Measurements from ENCODE around the gene FCRL6.

The FCRL6 gene

GRCh38 chr1:159798893-159799292, 3.3 kb upstream of the FCRL6 start:
- no peak for DNase-seq (ENCODE audit: low read depth in 1 of 2, low spot score in 1 of 2)

DNA sequence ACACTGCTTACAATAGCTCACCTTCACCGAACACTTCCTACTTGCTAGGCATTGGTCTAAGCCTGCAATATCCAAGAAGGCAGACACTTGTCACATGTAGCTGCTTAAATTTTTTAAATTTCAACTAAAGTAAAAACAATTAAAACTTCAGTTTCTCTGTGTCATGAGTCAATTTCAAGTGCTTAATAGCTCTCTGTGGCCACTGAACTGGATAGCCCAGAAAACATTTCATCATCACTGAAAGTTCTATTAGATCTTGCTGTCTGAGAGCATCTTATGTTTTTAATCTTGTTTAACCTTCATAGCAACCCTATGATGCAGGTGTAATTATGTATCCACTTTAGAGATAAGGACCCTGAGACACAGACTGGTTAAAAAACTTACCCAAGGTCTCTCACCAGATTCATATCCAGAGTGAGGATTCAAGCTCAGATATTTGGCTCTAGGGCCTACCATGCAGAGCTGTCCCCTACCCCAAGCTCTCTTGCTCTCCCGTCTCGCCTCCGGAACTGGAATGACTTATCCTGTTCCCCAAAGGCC, 2.6 kb upstream of the FCRL6 start:
- DNase-seq (ENCODE audit: low read depth in 1 of 2, low spot score in 1 of 2) = no peak

- no peak for DNase-seq (ENCODE audit: low read depth in 1 of 2, low spot score in 1 of 2)
These were observed 1.8 kb upstream of the FCRL6 start for GRCh38 chr1:159800177-159800930.

- DNase-seq (ENCODE audit: low read depth in 1 of 2, low spot score in 1 of 2) = no peak
These were observed 2.0 kb downstream of the FCRL6 start for GRCh38 chr1:159803956-159804689.

DNA sequence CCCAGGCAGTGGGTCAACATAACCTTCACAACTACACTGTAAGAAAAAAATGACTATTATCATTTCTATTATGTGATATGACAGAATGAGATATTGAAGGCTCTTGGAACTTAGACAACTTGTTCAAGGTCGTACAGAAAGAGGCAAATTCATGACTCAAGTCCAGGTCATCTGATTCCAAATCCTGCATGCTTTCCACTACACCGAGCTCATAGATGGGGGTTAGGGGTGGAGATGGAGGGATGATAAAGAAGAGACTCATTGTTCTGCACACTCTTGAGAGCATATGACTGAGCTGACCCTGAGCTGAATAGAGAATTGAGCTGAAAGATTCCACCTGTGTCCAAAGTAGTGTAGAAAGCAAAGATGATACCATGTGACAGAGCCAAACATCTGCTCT, 2.8 kb downstream of the FCRL6 start:
- no peak for DNase-seq (ENCODE audit: low read depth in 1 of 2, low spot score in 1 of 2)

GRCh38 chr1:159815926-159816325, 13.8 kb downstream of the FCRL6 start:
- DNase-seq (ENCODE audit: low read depth in 1 of 2, low spot score in 1 of 2) = no peak

GRCh38 chr1:159817276-159818041, 15.3 kb downstream of the FCRL6 start:
- DNase-seq (ENCODE audit: low read depth in 1 of 2, low spot score in 1 of 2) = no peak

DNA sequence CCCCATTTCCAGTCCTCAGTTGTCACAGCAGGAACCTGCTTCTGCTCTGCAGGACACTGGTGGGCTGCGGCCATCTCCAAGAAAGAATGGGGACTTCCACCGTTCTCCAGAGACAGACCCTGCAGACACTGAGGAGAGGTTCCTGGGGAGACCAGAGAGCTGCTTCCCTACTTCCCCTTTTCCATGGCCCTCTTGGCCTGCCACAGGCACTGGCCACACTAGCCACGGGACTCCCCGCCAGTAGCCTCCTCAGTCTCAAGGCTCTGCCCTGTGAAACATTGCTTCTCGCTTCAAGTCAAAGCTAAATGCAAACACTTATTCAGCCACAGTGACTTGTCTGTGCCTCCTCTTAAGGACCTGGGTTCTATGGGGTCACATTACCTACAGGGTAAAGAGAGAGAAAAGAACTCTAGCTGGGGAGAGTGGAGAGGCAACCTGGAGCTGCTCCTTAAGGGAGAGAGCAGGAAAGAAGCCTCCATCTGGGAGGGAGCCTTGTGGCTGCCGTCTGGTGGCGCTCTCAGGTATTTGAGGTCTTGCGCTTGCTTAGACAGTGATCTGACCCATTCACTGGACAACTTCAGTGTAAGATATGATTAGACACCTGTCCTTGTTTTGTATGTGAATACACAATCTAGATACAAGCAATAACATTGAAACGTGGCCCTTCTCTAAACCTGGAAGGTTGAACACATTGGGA, 19.2 kb downstream of the FCRL6 start:
- no peak for DNase-seq (ENCODE audit: low read depth in 1 of 2, low spot score in 1 of 2)

DNA sequence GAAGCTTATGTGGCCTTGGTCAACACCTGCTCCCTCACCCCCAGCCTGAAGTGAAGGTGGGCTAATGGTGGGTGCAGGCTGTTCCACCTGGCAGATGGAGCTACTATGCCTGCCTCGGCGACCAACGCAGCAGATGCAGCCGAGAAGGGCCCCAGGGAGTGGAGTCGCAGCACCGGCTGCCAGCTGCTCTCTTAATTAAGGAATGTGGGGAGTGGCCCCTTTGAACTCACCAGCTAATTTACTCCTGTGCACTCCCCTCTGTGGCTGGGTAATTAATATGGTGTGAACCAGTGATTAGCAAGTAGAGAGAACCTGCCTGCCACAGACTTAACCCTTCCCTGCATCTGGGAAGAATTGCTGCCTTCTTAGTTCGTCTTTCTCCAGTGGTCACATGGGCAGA, 21.2 kb downstream of the FCRL6 start:
- no peak for DNase-seq (ENCODE audit: low read depth in 1 of 2, low spot score in 1 of 2)

DNA sequence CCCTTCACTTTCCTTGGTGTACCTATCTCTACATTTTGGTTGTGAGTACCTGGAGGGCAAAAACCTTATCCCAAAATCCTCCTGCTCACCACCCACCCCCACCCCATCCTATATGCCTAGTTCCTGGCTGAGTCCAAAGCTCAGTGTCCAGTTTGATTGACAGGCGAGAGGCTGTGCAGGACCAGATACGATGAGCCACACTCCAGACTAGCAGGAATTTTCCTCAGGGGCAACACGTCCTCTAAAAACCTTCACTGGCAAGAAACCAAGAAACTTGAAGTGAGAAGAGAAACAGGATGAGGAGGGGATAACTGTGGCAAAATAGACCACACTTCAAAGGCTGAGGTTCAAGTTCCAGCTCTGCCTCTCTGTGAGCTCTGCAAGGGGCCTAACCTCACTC, 23.4 kb downstream of the FCRL6 start:
- DNase-seq (ENCODE audit: low read depth in 1 of 2, low spot score in 1 of 2) = no peak

DNA sequence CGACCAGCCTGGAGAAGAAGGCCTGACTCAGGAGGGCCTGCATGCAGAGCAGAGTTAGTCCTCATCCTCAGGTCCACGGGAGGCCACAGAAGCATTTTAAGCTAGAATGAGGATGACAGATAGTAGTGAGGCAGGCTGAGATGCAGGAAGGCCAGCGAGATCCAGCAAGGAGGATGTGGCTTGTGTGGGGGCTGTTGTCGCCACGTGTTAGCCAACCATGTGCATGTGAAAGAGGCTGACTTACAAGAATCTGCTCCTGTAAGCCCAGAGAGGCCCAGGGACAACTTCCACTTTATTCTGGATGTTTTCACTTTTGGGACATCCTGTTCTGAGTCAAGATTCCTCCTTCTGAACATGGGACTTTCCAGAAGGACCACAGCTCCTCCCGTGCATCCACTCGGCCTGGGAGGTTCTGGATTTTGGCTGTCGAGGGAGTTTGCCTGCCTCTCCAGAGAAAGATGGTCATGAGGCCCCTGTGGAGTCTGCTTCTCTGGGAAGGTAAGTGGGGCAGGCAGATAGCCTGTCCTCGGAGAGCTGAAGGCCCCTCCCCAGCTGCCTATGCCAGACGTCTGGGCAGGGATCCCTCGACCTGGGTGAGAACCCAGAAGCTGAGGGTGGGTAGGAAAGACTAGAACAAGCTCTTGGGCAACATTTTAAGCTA, 24.4 kb downstream of the FCRL6 start, which contains the start of gene SLAMF8:
TSS of gene SLAMF8 (plus strand) at position 433 of the 661 bp plus-strand sequence. CDS start at position 459, 26 bp downstream.
- DNase-seq (ENCODE audit: low read depth in 1 of 2, low spot score in 1 of 2) = no peak

DNA sequence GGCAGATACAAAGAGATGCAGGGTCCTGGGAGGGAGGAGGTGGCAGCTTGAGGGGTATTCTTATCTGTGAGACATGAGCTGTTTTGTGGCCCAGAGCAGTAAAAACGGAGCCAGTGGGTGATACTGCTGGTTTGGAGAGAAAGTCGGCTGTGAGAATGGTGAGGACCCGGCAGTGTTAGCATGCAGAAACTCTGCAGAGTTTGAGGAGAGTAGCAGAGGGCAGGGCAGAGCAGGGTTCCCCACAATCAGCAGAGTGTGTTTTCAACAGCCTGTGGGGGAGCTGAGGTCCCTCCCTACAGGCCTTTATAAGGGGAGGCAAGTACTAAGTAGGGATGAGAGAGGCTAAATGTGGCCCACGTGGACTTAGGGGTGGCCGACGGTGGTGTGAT, 24.9 kb downstream of the FCRL6 start:
- DNase-seq (ENCODE audit: low read depth in 1 of 2, low spot score in 1 of 2) = no peak

- no peak for DNase-seq (ENCODE audit: low read depth in 1 of 2, low spot score in 1 of 2)
These were observed 25.4 kb downstream of the FCRL6 start for GRCh38 chr1:159827549-159827948.

DNA sequence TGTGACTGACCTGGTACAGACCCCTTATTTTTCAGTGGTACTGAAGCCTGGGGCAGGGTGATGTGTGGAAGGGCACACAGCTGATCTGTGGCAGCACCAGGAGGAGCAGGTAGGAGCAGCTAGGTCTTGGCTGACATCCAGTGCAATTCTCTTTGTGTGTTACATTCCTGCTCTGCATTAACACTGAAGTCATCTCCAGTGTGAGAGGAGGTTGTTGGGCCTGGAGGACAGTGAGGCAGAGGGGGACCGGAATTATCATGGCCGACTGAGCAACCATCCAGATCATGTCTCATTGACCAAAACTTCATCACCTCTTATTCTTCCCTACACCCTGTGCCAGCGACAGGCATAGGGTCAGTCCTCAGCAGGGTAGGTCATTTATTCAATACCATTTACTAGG, 26.0 kb downstream of the FCRL6 start:
- DNase-seq (ENCODE audit: low read depth in 1 of 2, low spot score in 1 of 2) = no peak

- DNase-seq (ENCODE audit: low read depth in 1 of 2, low spot score in 1 of 2) = no peak
These were observed 26.6 kb downstream of the FCRL6 start for GRCh38 chr1:159828581-159829272.

- DNase-seq (ENCODE audit: low read depth in 1 of 2, low spot score in 1 of 2) = no peak
These were observed 27.1 kb downstream of the FCRL6 start for GRCh38 chr1:159829273-159829634.

- DNase-seq (ENCODE audit: low read depth in 1 of 2, low spot score in 1 of 2) = no peak
These were observed 27.8 kb downstream of the FCRL6 start for GRCh38 chr1:159829822-159830465.

DNA sequence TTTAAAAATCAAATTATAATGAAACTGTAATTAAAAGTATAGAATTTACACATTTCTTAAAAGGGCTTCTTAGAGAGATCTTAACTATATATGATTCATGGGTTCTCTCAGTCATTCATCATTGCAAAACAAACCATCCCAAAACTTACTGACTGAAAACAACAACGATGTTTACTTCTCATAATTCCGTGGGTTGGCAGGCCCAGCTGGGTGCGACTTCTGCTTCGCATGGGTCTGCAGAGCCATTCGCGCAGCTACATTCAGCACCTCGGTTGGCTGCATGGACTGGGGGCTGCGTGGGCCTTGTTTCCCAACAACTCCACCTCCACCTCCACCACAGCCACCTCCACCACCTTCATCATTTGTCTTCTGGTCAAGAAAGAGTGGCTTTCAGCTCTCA, 28.6 kb downstream of the FCRL6 start:
- DNase-seq (ENCODE audit: low read depth in 1 of 2, low spot score in 1 of 2) = no peak

GRCh38 chr1:159831412-159832141, 29.4 kb downstream of the FCRL6 start:
- DNase-seq (ENCODE audit: low read depth in 1 of 2, low spot score in 1 of 2) = no peak

Data from stimulated activated CD4-positive, alpha-beta T cell treated with anti-CD3 and anti-CD28 coated beads, Interleukin-15, amount 100 ng/mL, for 1 hour (primary cell).